ENCODE data around the gene SYT9.

DNA sequence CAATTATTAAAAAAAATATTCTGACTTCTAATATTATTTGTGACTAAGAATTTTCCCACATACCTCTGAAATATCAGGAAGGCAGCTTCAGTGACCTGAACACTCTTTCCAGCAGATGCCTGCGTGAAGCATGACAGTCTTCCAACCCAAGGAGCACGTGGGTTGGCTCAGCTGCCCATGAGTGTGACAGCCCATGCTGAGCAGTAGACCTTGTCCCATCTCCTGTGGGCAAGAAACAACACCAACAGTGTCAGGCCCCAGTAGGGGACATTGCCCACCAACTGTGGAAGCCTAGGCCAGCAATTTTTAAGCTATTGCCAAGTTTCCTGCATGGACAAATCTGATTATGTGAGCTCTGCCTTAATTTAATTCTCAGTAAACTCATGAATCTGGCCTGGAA lies 167.2 kb downstream of the SYT9 start:
- TF ChIP-seq, protein P1, sequence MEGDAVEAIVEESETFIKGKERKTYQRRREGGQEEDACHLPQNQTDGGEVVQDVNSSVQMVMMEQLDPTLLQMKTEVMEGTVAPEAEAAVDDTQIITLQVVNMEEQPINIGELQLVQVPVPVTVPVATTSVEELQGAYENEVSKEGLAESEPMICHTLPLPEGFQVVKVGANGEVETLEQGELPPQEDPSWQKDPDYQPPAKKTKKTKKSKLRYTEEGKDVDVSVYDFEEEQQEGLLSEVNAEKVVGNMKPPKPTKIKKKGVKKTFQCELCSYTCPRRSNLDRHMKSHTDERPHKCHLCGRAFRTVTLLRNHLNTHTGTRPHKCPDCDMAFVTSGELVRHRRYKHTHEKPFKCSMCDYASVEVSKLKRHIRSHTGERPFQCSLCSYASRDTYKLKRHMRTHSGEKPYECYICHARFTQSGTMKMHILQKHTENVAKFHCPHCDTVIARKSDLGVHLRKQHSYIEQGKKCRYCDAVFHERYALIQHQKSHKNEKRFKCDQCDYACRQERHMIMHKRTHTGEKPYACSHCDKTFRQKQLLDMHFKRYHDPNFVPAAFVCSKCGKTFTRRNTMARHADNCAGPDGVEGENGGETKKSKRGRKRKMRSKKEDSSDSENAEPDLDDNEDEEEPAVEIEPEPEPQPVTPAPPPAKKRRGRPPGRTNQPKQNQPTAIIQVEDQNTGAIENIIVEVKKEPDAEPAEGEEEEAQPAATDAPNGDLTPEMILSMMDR (IDR thresholded peaks at IDR 0.05) = no peak
- TF ChIP-seq POLR2A (IDR thresholded peaks at IDR 0.05) = no peak
- no peak for TF ChIP-seq POLR2AphosphoS5 (IDR thresholded peaks at IDR 0.05; ENCODE audit: insufficient read depth in 1 of 2, low read depth in 1 of 2)

Data from vagina (tissue), 2 donors.